ENCODE measurements around the gene SLC2A3.
"Not testable (repeated sequence)": the region's sequence is repeated elsewhere in the genome, so short reads cannot be mapped to it uniquely, and the experiment has no call there.

The SLC2A3 gene

DNA sequence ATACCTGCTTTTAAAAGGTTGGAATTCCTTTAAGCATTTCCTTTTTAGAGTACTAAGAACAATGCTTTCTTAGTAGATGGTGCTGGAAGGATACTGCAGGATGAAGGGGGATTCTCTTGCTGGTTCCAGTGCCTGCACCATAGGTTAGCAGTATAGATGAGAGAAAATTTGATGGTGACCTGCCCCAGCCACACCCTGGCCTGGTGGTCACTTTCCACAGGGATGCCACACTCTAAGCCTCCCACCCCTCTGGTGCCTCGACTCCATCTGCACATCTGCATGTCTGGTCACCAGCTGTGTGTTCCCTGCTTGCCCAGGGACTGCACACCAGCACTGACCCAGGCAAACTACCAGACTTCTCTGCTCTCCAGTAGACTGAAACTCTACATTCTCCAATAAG lies 19.1 kb downstream of the SLC2A3 start:
- DNase-seq (ENCODE audit: low read depth, low spot score) = no peak

DNA sequence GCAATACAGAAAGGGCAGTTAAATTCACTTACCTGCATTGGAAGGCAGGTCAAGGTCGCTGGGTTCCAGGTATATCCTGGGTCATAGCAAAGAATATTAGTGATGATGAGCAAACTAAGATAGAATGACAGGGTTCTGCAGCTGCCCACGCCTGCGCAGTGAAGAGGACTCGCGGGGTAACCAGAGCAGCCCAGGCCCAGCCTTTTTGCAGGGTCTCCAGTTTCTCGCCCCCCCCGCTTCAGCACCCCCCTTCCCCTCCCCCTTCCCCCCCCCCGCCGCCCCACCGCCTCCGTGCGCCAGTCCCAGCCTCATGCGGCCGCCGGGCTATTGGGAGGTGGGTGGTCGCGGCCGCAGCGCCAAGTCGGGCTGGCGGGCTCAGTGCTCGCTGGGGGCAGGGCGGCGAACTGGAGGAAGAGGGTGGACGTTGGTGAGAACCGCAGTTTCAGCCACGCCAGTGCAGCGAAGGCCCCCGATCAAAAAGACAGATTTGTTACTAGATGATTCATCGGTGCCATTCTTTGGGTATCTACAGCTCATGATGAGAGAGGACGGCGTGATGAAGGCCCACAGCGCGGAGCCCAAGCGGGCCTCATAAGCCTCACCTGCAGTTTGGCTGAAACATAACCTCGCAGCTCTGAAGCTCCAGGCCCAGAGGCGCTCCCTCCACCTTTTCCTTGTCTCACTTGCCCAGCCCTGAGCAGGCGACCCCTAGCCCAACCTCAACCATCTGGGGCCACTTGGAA lies 20.2 kb downstream of the SLC2A3 start:
- no peak for DNase-seq (ENCODE audit: low read depth, low spot score)

DNA sequence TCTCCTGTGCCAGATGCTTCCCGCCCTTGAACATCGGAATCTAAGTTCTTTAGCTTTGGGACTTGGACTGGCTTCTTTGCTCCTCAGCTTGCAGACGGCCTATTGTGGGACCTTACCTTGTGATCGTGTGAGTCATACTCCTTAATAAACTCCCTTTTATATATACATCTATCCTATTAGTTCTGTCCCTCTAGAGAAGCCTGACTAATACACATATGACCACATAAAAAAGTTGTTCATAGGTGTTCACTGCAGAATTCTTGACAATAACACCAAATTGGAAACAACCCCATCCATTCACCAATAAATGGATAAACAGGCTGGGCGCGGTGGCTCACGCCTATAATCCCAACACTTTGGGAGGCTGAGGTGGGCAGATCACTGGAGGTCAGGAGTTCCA lies 25.9 kb downstream of the SLC2A3 start:
- not testable (repeated sequence) for DNase-seq (ENCODE audit: low read depth, low spot score)

DNA sequence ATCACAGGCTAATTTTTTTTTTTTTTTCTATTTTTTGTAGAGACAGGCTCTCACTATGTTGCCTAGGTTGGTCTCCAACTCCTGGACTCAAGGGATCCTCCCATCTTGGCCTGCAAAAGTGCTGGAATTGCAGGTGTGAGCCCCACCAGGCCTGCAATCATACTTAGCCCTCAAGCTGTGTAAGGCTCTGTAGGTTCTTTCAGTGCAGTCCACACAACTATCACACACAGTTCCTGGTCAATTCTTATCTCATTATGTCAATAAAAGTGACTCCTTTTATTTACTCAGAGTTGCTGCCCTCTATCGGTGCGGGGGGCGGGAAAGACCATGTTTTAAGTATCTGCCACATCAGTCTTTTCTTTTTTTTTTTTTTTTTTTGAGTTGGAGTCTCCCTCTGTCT lies 29.0 kb downstream of the SLC2A3 start:
- no peak for DNase-seq (ENCODE audit: low read depth, low spot score)

DNA sequence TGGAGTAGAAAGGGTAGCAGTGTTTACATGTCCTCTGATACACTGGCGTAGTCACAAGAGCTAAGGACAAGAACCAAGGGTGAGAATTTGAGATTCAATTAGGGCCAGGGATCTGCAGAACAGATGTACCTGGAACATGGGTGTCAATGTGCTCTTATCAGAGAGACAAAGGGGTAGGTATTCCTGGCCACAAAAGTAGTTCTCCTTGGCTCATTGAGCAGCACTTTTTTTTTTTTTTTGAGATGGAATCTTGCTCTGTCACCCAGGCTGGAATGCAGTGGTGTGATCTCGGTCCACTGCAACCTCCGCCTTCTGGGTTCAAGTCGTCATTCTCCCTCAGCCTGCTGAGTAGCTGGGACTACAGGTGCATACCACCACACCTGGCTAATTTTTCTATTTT lies 29.7 kb downstream of the SLC2A3 start:
- DNase-seq (ENCODE audit: low read depth, low spot score) = not testable (repeated sequence)

DNA sequence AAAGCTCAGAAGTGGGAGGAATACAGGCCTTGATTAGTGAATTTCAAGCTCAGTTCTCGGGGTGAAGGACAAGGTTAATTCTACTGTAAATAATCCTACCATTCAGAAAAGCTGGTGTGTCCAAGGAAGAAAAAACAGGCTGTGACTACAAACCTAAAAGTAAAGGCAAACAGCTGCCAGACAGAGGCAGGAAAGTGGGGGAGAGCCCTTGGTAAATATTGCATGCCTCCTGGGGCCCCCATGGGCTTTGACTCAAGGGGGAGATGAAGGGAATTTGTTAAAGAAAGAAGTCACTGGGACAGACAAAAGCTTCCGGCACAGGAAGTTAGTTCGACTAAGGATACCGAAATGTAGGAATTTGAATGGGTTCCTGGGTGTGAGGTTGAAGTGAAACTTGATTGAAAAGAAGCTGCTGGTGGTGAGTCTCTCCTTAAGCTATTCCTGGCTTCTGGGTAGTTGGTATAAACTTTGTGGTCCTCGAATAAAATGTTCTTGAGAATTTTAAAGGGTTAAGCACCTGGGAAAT lies 30.3 kb downstream of the SLC2A3 start:
- DNase-seq (ENCODE audit: low read depth, low spot score) = not testable (repeated sequence)

DNA sequence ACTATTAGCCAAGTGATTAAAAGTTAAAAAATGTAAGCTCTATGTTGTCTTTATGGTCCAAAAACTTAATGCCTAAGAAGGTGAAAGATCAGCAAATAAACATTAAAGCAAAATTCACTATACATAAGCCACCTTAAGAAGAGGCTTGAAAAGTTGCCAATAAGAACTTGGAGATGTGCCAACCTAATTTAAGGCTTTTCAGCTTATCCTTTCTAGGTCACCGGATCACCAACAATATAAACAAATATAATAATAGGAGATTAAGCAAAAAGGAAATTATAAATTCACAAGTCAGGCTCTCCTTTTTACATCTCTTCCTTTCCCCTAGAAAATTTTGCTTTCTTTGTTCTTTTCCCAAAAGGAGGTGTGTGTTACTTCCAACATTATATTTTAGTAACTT lies 30.9 kb downstream of the SLC2A3 start:
- DNase-seq (ENCODE audit: low read depth, low spot score) = no peak

DNA sequence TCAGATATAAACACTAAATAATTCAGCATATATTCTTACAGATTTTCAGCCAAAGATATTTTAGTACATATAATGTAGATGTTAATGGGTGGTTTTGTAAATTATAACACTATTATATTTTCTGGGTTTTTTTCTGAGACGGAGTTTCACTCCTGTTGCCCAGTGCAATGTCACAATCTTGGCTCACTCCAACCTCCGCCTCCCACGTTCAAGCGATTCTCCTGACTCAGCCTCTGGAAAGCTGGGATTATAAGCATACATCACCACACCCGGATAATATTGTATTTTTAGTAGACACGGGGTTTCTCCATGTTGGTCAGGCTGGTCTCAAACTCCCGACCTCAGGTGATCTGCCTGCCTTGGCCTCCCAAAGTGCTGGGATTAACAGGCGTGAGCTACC lies 33.6 kb downstream of the SLC2A3 start:
- DNase-seq (ENCODE audit: low read depth, low spot score) = not testable (repeated sequence)

DNA sequence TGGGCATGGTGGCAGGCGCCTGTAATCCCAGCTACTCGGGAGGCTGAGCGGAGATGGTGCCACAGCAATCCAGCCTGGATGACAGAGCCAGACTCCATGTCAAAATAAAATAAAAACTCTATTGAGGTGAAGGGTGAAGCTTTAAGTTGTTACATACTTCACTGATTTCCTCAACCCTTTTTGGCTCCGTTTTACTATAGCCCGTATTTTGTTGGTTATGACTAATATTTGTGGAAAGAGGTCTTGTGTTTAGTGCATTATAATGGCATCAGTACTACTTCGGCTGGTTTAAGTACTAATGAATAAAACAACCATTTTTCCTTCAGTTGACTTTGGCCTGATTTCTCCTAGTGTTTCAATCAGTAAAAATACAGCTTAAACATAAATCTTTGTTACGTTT lies 36.2 kb downstream of the SLC2A3 start:
- DNase-seq (ENCODE audit: low read depth, low spot score) = no peak

DNA sequence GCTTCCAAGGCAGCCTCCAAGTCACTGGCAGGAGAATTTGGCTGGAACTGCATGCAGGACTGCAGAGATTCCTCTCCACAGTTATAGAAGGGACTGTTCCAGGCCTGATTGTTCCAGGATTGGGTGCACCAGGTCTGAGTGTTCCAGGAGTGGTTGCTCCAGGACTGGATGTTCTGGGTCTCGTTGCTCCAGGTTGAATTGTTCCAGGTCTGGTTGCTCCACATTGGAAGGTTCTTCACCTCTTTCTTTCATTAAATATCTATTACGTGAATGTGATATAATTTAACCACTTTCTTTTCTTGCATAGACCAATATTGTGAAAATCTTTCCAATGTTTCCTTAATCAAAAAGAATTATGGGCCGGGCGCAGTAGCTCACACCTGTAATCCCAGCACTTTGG lies 39.3 kb downstream of the SLC2A3 start:
- DNase-seq (ENCODE audit: low read depth, low spot score) = not testable (repeated sequence)

DNA sequence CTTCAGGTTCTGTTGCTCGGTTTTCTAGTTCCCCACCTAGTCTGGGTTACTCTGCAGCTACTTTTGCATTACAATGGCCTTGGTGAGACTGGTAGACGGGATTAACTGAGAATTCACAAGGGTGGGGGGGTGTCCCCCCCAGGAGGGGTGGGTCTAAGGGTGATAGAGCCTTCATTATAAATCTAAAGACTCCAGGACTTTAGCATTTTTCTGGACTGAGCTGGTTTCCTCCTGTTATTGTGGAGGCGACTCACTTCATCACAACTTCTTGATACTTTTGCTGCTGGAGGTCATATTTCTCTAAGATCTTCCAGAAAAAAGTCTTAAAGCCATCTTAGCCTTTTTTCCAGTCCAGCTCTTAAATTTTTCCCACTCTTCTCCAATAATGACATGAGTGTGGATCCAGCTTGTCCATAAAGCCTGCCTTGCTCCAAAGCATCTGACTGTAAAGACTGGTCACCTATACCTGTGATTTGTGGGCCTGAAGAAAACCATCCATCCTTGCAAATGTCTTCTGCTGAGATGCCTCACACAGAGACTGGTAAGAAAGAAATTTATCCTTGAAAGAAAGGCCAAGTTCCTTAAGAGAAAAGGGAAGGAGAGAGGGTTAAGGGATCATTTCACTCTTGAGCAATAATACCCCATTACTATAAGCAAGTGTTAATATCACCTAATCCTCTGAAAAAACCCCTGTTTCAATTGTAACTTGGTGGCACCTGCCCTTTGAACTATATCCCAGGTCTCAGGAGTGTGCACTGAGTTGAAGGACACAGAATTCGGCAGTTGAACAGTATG lies 43.6 kb downstream of the SLC2A3 start:
- DNase-seq (ENCODE audit: low read depth, low spot score) = no peak

DNA sequence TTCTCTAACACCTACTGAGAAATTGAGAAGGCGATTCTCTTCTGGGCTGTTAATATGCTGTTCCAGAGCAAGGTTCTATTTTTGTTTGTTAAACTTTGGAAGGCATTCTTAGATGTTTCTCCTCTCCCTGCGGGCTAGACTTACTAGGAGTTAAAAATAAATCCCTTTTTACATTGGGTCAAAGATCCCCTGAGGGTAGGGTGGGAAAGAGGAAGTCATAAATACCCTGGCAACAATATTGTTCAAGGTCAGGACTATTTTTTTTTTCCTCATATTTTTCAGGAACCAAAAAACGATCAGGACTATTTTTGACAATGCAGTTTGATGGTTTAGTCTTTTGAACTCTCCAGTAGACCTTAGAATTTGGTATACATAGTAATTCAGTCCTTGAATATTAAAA lies 51.3 kb downstream of the SLC2A3 start:
- DNase-seq (ENCODE audit: low read depth, low spot score) = no peak

DNA sequence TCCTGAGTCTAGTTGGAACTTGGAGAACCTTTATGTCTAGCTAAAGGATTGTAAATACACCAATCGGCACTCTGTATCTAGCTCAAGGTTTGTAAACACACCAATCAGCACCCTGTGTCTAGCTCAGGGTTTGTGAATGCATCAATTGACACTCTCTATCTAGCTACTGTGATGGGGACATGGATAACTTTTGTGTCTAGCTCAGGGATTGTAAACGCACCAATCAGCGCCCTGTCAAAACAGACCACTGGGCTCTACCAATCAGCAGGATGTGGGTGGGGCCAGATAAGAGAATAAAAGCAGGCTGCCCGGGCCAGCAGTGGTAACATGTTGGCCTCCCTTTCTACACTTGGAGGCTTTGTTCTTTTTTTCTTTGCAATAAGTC lies 54.3 kb downstream of the SLC2A3 start:
- DNase-seq (ENCODE audit: low read depth, low spot score) = not testable (repeated sequence)

DNA sequence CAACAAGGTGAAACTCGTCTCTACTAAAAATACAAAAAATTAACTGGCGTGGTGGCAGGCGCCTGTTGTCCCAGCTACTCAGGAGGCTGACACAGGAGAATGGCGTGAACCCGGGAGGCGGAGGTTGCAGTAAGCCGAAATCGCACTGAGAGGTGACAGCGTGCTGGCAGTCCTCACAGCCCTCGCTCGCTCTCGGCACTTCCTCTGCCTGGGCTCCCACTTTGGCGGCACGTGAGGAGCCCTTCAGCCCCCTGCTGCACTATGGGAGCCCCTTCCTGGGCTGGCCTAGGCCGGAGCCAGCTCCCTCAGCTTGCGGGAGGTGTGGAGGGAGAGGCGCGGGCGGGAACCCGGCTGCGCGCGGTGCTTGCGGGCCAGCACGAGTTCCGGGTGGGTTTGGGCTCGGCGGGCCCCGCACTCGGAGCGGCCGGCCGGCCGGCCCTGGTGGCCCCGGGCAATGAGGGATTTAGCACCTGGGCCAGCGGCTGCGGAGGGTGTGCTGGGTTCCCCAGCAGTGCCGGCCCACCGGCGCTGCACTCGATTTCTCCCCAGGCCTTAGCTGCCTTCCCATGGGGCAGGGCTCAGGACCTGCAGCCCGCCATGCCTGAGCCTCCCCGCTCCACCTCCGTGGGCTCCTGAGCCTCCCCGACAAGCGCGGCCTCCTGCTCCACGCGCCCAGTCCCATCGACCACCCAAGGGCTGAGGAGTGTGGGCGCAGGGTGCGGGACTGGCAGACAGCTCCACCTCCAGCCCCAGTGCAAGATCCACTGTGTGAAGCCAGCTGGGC lies 54.8 kb downstream of the SLC2A3 start:
- not testable (repeated sequence) for DNase-seq (ENCODE audit: low read depth, low spot score)

DNA sequence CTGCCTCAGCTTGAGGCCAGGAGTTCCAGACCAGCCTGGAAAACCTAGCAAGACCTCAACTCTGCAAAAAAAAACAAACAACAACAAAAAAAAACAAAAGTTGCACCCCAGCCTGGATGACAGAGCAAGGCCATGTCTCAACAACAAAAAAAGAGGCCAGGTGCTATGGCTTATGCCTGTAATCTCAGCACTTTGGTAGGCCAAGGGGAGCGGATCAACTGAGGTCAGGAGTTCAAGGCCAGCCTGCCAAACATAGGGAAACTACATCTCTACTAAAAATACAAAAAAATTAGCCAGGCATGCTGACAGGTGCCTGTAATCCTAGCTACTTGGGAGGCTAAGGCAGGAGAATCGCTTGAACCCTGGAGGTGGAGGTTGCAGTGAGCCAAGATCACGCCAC lies 56.7 kb downstream of the SLC2A3 start:
- no peak for DNase-seq (ENCODE audit: low read depth, low spot score)

DNA sequence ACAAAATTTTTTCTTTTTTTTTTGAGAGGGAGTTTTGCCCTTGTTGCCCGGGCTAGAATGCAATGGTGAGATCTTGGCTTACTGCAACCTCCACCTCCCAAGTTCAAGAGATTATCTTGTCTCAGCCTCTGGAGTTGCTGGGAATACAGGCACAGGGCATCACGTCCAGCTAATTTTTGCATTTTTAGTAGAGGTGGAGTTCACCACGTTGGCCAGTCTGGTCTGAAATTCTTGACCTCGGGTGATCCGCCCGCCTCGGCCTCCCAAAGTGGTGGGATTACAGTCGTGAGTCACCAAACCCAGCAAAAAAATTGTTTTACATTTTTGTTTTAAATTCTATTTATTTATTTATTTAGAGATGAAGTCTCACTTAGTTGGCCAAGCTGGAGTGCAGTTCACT lies 58.6 kb downstream of the SLC2A3 start:
- no peak for DNase-seq (ENCODE audit: low read depth, low spot score)

DNA sequence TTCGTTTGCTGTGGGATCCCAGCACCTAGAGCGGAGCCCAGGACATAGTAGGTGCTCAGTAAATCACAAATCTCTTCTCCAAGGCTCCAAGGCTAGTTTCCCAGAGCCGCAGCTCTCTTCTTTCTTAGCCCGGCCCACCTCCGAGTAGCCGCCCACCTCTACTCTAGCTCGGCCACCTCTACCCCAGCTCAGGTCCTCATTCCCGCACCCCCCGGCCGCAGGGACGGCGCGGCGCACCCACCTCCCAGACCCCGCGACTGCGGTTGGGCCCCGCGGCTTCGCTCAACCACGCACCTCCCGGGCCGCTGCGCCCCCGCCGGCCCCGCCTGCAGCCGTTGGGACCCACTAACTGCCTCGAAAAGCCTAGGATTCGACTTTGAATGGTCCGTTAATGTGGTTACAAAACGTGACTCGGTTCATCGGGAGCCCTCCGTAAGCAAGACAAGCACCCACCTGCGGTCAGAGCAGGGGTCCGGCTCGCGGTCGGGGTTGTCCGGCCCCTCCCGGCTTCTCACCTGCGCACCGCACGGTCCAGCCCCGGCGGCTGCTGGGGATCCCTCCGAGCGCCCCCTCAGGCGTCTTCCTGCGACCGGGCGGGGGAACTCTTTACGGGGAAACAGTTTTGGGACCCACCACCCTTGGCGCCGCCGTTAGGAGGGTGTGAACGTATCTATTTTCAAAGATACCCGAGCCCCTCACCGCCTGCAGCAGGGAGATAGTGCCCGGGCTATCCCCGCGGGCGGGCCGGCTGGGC lies 63.2 kb downstream of the SLC2A3 start, which contains the start of gene SLC2A14:
Gene SLC2A14 (minus strand): TSS at position 350 of the 754 bp plus-strand sequence. CDS start 3,035 bp downstream, outside the sequence.
- no peak for DNase-seq (ENCODE audit: low read depth, low spot score)

DNA sequence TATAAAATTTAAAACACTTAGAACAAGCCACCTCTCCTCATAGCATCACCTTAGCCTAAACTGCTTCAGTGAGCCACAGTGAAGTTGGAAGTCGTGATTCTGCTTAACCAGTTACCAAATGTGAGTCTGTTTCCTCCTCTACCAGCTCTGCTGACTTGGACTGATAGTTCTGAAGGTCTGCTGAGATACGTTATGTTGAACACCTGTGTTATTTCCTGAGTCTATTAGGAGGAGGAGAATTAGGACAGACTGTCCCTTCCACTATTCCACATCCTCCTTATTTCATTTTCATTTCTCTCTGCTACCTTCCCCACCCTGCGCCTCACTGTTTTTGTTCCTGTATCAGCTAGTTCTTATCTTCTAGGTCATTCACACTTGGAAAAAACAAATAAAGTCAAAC lies 65.7 kb downstream of the SLC2A3 start:
- DNase-seq (ENCODE audit: low read depth, low spot score) = no peak

Measured in activated naive CD8-positive, alpha-beta T cell treated with anti-CD3 and anti-CD28 coated beads, Interleukin-2, amount 50 U/mL, for 16 hours (primary cell).